Suppressor macrophage treated with lipopolysaccharide for 4 hours (primary cell): ENCODE measurements around the gene RNF208.
A peak's percentile ranks its signal among the peaks of the same experiment; 100 is the strongest.
"Not testable (repeated sequence)": the region's sequence is repeated elsewhere in the genome, so short reads cannot be mapped to it uniquely, and the experiment has no call there.

Experiments
- DNase-seq: peaks from one replicate; pipeline ENCODE4 v3.0.0-alpha.2; 2020

Gene RNF208

GRCh38 chr9:137222190-137223077 lies at the start of gene RNF208:
RNF208 (minus strand) TSS chr9:137222240; CDS start chr9:137221212, 1,028 bp downstream.
- DNase-seq: no peak

- DNase-seq: no peak
Measured at GRCh38 chr9:137271696-137272076, 49.6 kb upstream of the RNF208 start.

GRCh38 chr9:137270929-137271695 lies 49.1 kb upstream of the RNF208 start:
- no peak for DNase-seq

GRCh38 chr9:137269231-137269772 lies 47.3 kb upstream of the RNF208 start:
- DNase-seq: no peak

- DNase-seq: peak; percentile 23
Measured at GRCh38 chr9:137268538-137269201, 46.6 kb upstream of the RNF208 start.

- no peak for DNase-seq
Measured at GRCh38 chr9:137267933-137268355, 45.9 kb upstream of the RNF208 start.

GRCh38 chr9:137266585-137267453 lies 44.8 kb upstream of the RNF208 start:
- no peak for DNase-seq

GRCh38 chr9:137266162-137266527 lies 44.1 kb upstream of the RNF208 start:
- no peak for DNase-seq

- DNase-seq: no peak
Measured at GRCh38 chr9:137265496-137266161, 43.6 kb upstream of the RNF208 start.

GRCh38 chr9:137264067-137264466 lies 42.0 kb upstream of the RNF208 start:
- no peak for DNase-seq

- DNase-seq: no peak
Measured at GRCh38 chr9:137263506-137263905, 41.5 kb upstream of the RNF208 start.

GRCh38 chr9:137262909-137263285 lies 40.9 kb upstream of the RNF208 start:
- no peak for DNase-seq

- not testable (repeated sequence) for DNase-seq
Measured at GRCh38 chr9:137262173-137262908, 40.3 kb upstream of the RNF208 start.

GRCh38 chr9:137256856-137257255 lies 34.8 kb upstream of the RNF208 start:
- DNase-seq: no peak

- no peak for DNase-seq
Measured at GRCh38 chr9:137256362-137256761, 34.3 kb upstream of the RNF208 start.

- DNase-seq: no peak
Measured at GRCh38 chr9:137255448-137256114, 33.5 kb upstream of the RNF208 start.

- DNase-seq: peak; percentile 95
Measured at GRCh38 chr9:137254624-137255447, 32.8 kb upstream of the RNF208 start, which contains the start of gene NELFB. NELFB (plus strand) TSS chr9:137255327.

GRCh38 chr9:137253717-137254623 lies 31.9 kb upstream of the RNF208 start:
- DNase-seq: no peak
